Erythroblast (primary cell): ENCODE measurements around the gene SIK3.

Experiments
- GATA1 ChIP-seq: IDR thresholded peaks from 2 replicates; pipeline ENCODE4 v1.6.1; 2011; ENCODE audit warnings: low read depth, mild to moderate bottlenecking, control low read depth, low read length, moderate library complexity
- POLR2A ChIP-seq: IDR thresholded peaks from 2 replicates; pipeline ENCODE4 v1.6.1; 2011; ENCODE audit warnings: mild to moderate bottlenecking, low read length

GRCh38 chr11:117091753-117092477, 6.3 kb downstream of the SIK3 start:
- TF ChIP-seq POLR2A (no peak), GATA1 (no peak)
